Endothelial cell of umbilical vein (primary cell): ENCODE results near the gene GMPPA. TPM values are rescaled to one million over a fixed set of nuclear protein-coding genes. Genes with fewer than 3 reads are reported as not detected.

Experiments
- BruUV-seq: library from RNA; stranded (reverse); fragments of 400-500 nt; replicated peaks from 2 replicates; lab custom pipeline; 2021; lab: Mats Ljungman, UMichigan
- CTCF ChIA-PET: fragments of 300-600, 350-600 bp; sonication (Branson Sonifier 250); formaldehyde crosslinking; loops from one replicate; lab custom pipeline; 2021; ENCODE audit warnings: antibody characterized with exemption, inconsistent platforms; lab: Charles Lee
- POLR2A ChIA-PET: fragments of 300-600, 350-600 bp; sonication (Branson Sonifier 250); formaldehyde crosslinking; loops from one replicate; lab custom pipeline; 2021; ENCODE audit warnings: antibody characterized with exemption, inconsistent platforms; lab: Charles Lee
- DNase-seq: peaks from one replicate; pipeline ENCODE4 v3.0.0-alpha.2; 2011; ENCODE audit warnings: low read depth, low spot score
- FAIRE-seq: peaks from 2 replicates; lab custom pipeline; 2011; peaks lifted over from hg19 to GRCh38; lab: Jason Lieb, UNC
- H2AFZ ChIP-seq: 2 replicates; pipeline ENCODE4 v1.6.0; 2012; ENCODE audit warnings: low read depth, low read length, control low read depth, inconsistent platforms
- H3K27ac ChIP-seq: 2 replicates; pipeline ENCODE4 v1.5.1; 2011; ENCODE audit warnings: low read depth, mild to moderate bottlenecking, control low read depth, low read length, moderate library complexity; ENCODE audit not compliant: insufficient read depth
- H3K27me3 ChIP-seq, 2 experiments: 2 replicates each; pipeline versions ENCODE4 v1.6.0 to v1.6.1; 2011; ENCODE audit warnings: low read length in 2 of 2, mixed read lengths in 1 of 2; ENCODE audit not compliant: control insufficient read depth in 2 of 2, insufficient read depth in 2 of 2
- H3K36me3 ChIP-seq, 2 experiments: 2 replicates in 1 of 2; 3 replicates in 1 of 2; pipeline ENCODE4 v1.5.1; 2011; ENCODE audit warnings: low read length in 2 of 2, mild to moderate bottlenecking in 1 of 2, moderate library complexity in 1 of 2; ENCODE audit not compliant: control insufficient read depth in 2 of 2, insufficient read depth in 2 of 2; ENCODE audit errors: extremely low read depth in 1 of 2
- H3K4me1 ChIP-seq: 3 replicates; pipeline ENCODE4 v1.5.1; 2011; ENCODE audit warnings: mild to moderate bottlenecking, low read length; ENCODE audit not compliant: control insufficient read depth, insufficient read depth; ENCODE audit errors: extremely low read depth
- H3K4me2 ChIP-seq: 2 replicates; pipeline ENCODE4 v1.6.1; 2011; ENCODE audit warnings: low read length, control low read depth, mixed read lengths; ENCODE audit not compliant: insufficient read depth
- H3K4me3 ChIP-seq, 3 experiments: fragments of 200-600 bp in 1 of 3; sonication (generic), shearing (Covaris generic) in 1 of 3; replicated peaks in 1 of 3; 2 replicates each; pipeline ENCODE4 v1.5.1; 2011 to 2016; ENCODE audit warnings: control low read depth in 3 of 3, low read length in 3 of 3, mild to moderate bottlenecking in 2 of 3, inconsistent platforms in 1 of 3, low read depth in 1 of 3, moderate library complexity in 1 of 3; ENCODE audit not compliant: insufficient read depth in 1 of 3
- H3K79me2 ChIP-seq: 2 replicates; pipeline ENCODE4 v1.6.0; 2012; ENCODE audit warnings: low read length, inconsistent platforms; ENCODE audit not compliant: control insufficient read depth, insufficient read depth
- H3K9ac ChIP-seq: replicated peaks from 2 replicates; pipeline ENCODE3; 2011; ENCODE audit warnings: low read length, control low read depth; ENCODE audit not compliant: insufficient read depth; ENCODE audit errors: extremely low read depth
- H3K9me1 ChIP-seq: replicated peaks from 3 replicates; pipeline ENCODE4 v1.6.0; 2011; ENCODE audit warnings: mild to moderate bottlenecking, low read length; ENCODE audit not compliant: control insufficient read depth, insufficient read depth; ENCODE audit errors: extremely low read depth
- H3K9me3 ChIP-seq: replicated peaks from 2 replicates; pipeline ENCODE4 v1.5.1; 2012; ENCODE audit warnings: low read length, inconsistent platforms; ENCODE audit not compliant: control insufficient read depth, insufficient read depth
- H4K20me1 ChIP-seq: replicated peaks from 2 replicates; pipeline ENCODE3; 2011; ENCODE audit warnings: mild to moderate bottlenecking, low read length; ENCODE audit not compliant: control insufficient read depth, insufficient read depth; ENCODE audit errors: extremely low read depth
- EZH2 ChIP-seq: IDR thresholded peaks from 2 replicates; pipeline ENCODE4 v1.6.1; 2012; ENCODE audit warnings: borderline replicate concordance, low read depth, mild to moderate bottlenecking, moderate library complexity, low read length, inconsistent platforms; ENCODE audit not compliant: severe bottlenecking
- FOS ChIP-seq: IDR thresholded peaks from 2 replicates; pipeline ENCODE4 v1.6.1; 2011; ENCODE audit warnings: mild to moderate bottlenecking, low read length, moderate library complexity, borderline replicate concordance; ENCODE audit not compliant: insufficient read depth
- GATA2 ChIP-seq: IDR thresholded peaks from 2 replicates; pipeline ENCODE4 v1.7.0; 2011; ENCODE audit warnings: low read depth, mild to moderate bottlenecking, moderate library complexity, mixed read lengths, low read length; ENCODE audit not compliant: insufficient read length, insufficient read depth
- JUN ChIP-seq: IDR thresholded peaks from 2 replicates; pipeline ENCODE4 v1.6.1; 2011; ENCODE audit warnings: borderline replicate concordance, low read depth; ENCODE audit not compliant: insufficient read length, insufficient read depth
- POLR2A ChIP-seq: IDR thresholded peaks from 2 replicates; pipeline ENCODE4 v1.6.1; 2012; ENCODE audit warnings: low read depth, mild to moderate bottlenecking, control low read depth, low read length
- POLR2AphosphoS5 ChIP-seq: IDR thresholded peaks from 2 replicates; pipeline ENCODE4 v1.6.1; 2012; ENCODE audit warnings: low read depth, mild to moderate bottlenecking, control low read depth, low read length, moderate library complexity; ENCODE audit not compliant: insufficient read depth
- dilution Hi-C: fragments of 300-500 bp; cut with MboI; formaldehyde crosslinking; loops from one replicate; pipeline ENCODE4 v1.15.0; 2019; ENCODE audit warnings: low sequenced_read_pairs; ENCODE audit not compliant: extremely low pct_ligation_motif_present
- intact Hi-C: fragments of 100-400 bp; cut with micrococcal nuclease; formaldehyde crosslinking; loops from one replicate; pipeline ENCODE4 v1.10.0; 2022
- polyA plus RNA-seq, 4 experiments: library from polyadenylated mRNA; depleted of rRNA in 3 of 4; stranded (reverse) in 3 of 4; unstranded in 1 of 4; fragments of >200 nt; gene quantifications; 2 replicates each; pipeline versions ENCODE4 v1.2.1 to v1.2.3, GENCODE V29; 2011 to 2012; ENCODE audit warnings: missing spikeins in 1 of 4
- total RNA-seq: library from RNA; stranded (reverse); gene quantifications from 2 replicates; pipeline ENCODE4 v1.2.3, GENCODE V29; 2021
- TF ChIP-seq, protein P1 (sequence below), 2 donors: IDR thresholded peaks; 1 replicate in 1 of 2; 2 replicates in 1 of 2; pipeline ENCODE4 v1.5.1; 2011; ENCODE audit warnings: low read length in 2 of 2, mild to moderate bottlenecking in 2 of 2, moderate library complexity in 2 of 2, control low read depth in 1 of 2, inconsistent platforms in 1 of 2, low read depth in 1 of 2; ENCODE audit not compliant: insufficient read depth in 1 of 2; ENCODE audit errors: extremely low read depth in 1 of 2
- TF ChIP-seq, protein P2 (sequence below): IDR thresholded peaks from 2 replicates; pipeline ENCODE4 v1.6.1; 2011; ENCODE audit not compliant: insufficient read depth, insufficient read length

GMPPA gene
- total and polyA plus RNA-seq, 2 donors (not counting 3 experiments of a cell fraction or from before 2014, with no cell fraction given): 39.1 to 104 TPM

DNA sequence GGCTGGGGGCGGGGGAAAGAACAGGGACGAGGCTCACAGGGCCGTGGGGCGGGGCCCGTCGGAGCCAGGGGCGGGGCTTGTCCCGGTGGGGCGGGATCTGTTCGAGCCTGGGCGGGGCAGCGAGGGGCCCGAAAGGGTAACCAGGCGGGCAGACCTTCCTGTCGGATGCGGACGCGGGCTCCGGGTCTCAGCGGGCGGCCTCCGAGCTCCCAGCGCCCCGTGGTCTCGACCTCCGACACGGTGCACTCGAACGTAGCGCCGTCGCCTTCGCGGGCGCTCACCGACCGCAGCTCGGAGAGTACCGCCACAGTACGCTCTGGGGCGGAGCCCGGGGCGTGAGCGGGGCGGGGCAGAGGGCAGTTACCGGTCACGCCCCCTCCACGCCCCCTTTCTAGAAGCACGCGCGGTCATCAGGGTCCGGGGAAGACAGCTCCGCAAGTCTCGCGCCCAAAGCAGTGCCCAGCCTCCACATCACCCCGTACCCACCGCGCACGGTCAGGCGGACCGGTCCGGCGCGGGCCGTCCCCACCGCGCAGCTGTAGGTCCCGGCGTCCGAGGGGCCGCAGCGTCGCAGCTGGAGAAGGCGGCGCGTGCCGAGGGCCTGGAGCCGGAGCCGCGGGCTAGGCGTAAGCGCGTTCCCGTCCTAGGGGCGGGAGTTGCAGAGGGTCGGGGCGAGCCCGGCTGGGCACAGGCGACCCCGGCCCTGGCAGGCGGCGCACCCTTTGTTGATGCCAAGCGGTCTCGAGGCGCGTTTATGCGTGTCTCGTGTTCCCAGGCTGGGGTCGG is 53.9 kb downstream of the GMPPA start:
- BruUV-seq: no TSS peak
- Histone ChIP-seq H3K4me1 (no peaks in the 10 kb centered on the region), H3K36me3 (no peaks in the 10 kb centered on the region), H3K27ac (no peak overlapping the region), H2AFZ (peak overlapping the region; percentile 80), H3K9me3 (no peaks in the 10 kb centered on the region), H3K9me1 (no peaks in the 10 kb centered on the region), H4K20me1 (no peaks in the 10 kb centered on the region), H3K27me3 (peaks cover 19 to 20% of the 10 kb centered on the region in 2 experiments), H3K4me3 (peak overlapping the region in 2 of 3 experiments; percentile 13 to 40), H3K79me2 (no peaks in the 10 kb centered on the region), H3K4me2 (peak overlapping the region; percentile 61), H3K9ac (no peak overlapping the region)
- ChIA-PET CTCF (interaction anchor here (0.8 to 1.4 kb wide), 9 partner anchors 8 to 89 kb away, joined by 3 to 9 read pairs (median 5); partner anchors contain the start of genes CHPF, OBSL1 and TMEM198), POLR2A (no interaction called here)
- TF ChIP-seq EZH2 (peak; percentile 47), JUN (no peak)
- FAIRE-seq (peak; percentile 56), DNase-seq (peak; percentile 78)
- dilution Hi-C loops (no loop called here), intact Hi-C loops (no loop called here)

DNA sequence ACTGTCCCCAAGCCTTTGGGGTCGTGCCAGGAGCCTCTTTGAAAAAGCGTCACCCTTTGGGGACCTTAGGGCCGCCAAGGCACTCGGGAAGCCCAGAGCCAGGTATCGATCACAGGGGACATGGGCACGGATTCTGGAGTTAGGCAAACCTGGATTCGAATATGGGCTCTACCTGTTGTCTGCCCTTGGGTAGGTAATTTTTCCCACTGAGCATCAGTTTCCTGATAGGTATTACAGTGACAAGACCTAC is 54.4 kb downstream of the GMPPA start:
- intact Hi-C loops (no loop called here), dilution Hi-C loops (no loop called here)
- Histone ChIP-seq H3K36me3 (no peaks in the 10 kb centered on the region), H3K9ac (no peak overlapping the region), H3K4me1 (no peaks in the 10 kb centered on the region), H3K79me2 (no peaks in the 10 kb centered on the region), H3K4me2 (no peak overlapping the region), H4K20me1 (no peaks in the 10 kb centered on the region), H3K27ac (no peak overlapping the region), H2AFZ (no peak overlapping the region), H3K9me1 (no peaks in the 10 kb centered on the region), H3K4me3 (no peak overlapping the region), H3K27me3 (peaks cover 19 to 20% of the 10 kb centered on the region in 2 experiments), H3K9me3 (no peaks in the 10 kb centered on the region)
- CTCF ChIA-PET: interaction anchor here (0.9 to 1.4 kb wide), 6 partner anchors 8 to 57 kb away, joined by 3 to 9 read pairs (median 4); partner anchors contain the start of gene OBSL1
- POLR2A ChIA-PET: no interaction called here
- DNase-seq (no peak), FAIRE-seq (no peak)
- BruUV-seq: no TSS peak
- TF ChIP-seq JUN (no peak), POLR2A (no peak), POLR2AphosphoS5 (no peak), GATA2 (no peak), FOS (no peak)
- TF ChIP-seq, protein P1, sequence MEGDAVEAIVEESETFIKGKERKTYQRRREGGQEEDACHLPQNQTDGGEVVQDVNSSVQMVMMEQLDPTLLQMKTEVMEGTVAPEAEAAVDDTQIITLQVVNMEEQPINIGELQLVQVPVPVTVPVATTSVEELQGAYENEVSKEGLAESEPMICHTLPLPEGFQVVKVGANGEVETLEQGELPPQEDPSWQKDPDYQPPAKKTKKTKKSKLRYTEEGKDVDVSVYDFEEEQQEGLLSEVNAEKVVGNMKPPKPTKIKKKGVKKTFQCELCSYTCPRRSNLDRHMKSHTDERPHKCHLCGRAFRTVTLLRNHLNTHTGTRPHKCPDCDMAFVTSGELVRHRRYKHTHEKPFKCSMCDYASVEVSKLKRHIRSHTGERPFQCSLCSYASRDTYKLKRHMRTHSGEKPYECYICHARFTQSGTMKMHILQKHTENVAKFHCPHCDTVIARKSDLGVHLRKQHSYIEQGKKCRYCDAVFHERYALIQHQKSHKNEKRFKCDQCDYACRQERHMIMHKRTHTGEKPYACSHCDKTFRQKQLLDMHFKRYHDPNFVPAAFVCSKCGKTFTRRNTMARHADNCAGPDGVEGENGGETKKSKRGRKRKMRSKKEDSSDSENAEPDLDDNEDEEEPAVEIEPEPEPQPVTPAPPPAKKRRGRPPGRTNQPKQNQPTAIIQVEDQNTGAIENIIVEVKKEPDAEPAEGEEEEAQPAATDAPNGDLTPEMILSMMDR (IDR thresholded peaks at IDR 0.05; ENCODE audit: extremely low read depth in 1 of 2, insufficient read depth in 1 of 2, low read depth in 1 of 2, low read length in 2 of 2): no peak
- TF ChIP-seq, protein P2, sequence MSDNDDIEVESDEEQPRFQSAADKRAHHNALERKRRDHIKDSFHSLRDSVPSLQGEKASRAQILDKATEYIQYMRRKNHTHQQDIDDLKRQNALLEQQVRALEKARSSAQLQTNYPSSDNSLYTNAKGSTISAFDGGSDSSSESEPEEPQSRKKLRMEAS: no peak
